ENCODE measurements around the gene GDF2. TPM values are rescaled to one million over a fixed set of nuclear protein-coding genes. Genes with fewer than 3 reads are reported as not detected.

GDF2 gene
- total RNA-seq, 1 experiment from 2014 or later: not detected

DNA sequence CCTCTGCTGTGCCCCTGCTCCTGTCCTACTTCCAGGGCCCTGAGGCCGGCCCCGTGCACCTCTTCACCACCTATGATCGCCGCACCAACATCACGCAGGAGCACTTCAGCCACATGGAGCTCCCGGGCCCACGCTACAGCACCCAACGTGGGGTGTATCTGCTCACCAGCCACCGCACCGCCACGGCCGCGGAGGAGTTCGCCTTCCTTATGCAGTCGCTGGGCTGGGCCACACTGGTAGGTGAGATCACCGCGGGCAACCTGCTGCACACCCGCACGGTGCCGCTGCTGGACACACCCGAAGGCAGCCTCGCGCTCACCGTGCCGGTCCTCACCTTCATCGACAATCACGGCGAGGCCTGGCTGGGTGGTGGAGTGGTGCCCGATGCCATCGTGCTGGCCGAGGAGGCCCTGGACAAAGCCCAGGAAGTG lies 27.7 kb downstream of the GDF2 start:
- intact Hi-C loops (cut with micrococcal nuclease; ENCODE audit: unreplicated experiment): no loop called here
- H3K9me3 ChIP-seq (ENCODE audit: low read depth, low read length, poor library complexity, severe bottlenecking): no peaks in the 10 kb centered on the region
- no peak for DNase-seq (ENCODE audit: low spot score)
- H3K27ac ChIP-seq (ENCODE audit: low read depth, low read length, poor library complexity, severe bottlenecking): no peak overlapping the region
- BruUV-seq (replicated peaks): no TSS peak
- no peaks in the 10 kb centered on the region for H3K36me3 ChIP-seq (ENCODE audit: insufficient read depth, low read length, poor library complexity, severe bottlenecking)
- H3K27me3 ChIP-seq (replicated peaks; ENCODE audit: insufficient read depth, low read depth, low read length, poor library complexity): no peaks in the 10 kb centered on the region
- ChIA-PET POLR2A (ENCODE audit: low non-redundant PET) (no interaction called here), CTCF (no interaction called here)
- no peak overlapping the region for H3K4me3 ChIP-seq (ENCODE audit: low read depth, low read length, poor library complexity, severe bottlenecking)
- no peaks in the 10 kb centered on the region for H3K4me1 ChIP-seq (ENCODE audit: insufficient read depth, low read length, poor library complexity, severe bottlenecking)
- no peak for TF ChIP-seq CTCF (conservative IDR thresholded peaks at IDR 0.05; ENCODE audit: low read depth, low read length)
- no peak for TF ChIP-seq EZH2 (IDR thresholded peaks at IDR 0.05; ENCODE audit: borderline replicate concordance, low read depth, low read length, poor library complexity, severe bottlenecking)

GRCh38 chr10:47350671-47351640 lies 28.7 kb downstream of the GDF2 start:
- H3K4me1 ChIP-seq (ENCODE audit: insufficient read depth, low read length, poor library complexity, severe bottlenecking): no peaks in the 10 kb centered on the region
- no TSS peak for BruUV-seq (replicated peaks)
- intact Hi-C loops (cut with micrococcal nuclease; ENCODE audit: unreplicated experiment): no loop called here
- H3K27ac ChIP-seq (ENCODE audit: low read depth, low read length, poor library complexity, severe bottlenecking): no peak overlapping the region
- TF ChIP-seq EZH2 (IDR thresholded peaks at IDR 0.05; ENCODE audit: borderline replicate concordance, low read depth, low read length, poor library complexity, severe bottlenecking) (no peak), CTCF (conservative IDR thresholded peaks at IDR 0.05; ENCODE audit: low read depth, low read length) (no peak)
- no peak overlapping the region for H3K4me3 ChIP-seq (ENCODE audit: low read depth, low read length, poor library complexity, severe bottlenecking)
- no peaks in the 10 kb centered on the region for H3K9me3 ChIP-seq (ENCODE audit: low read depth, low read length, poor library complexity, severe bottlenecking)
- no peak for DNase-seq (ENCODE audit: low spot score)
- ChIA-PET CTCF (no interaction called here), POLR2A (ENCODE audit: low non-redundant PET) (no interaction called here)
- no peaks in the 10 kb centered on the region for H3K36me3 ChIP-seq (ENCODE audit: insufficient read depth, low read length, poor library complexity, severe bottlenecking)
- no peaks in the 10 kb centered on the region for H3K27me3 ChIP-seq (replicated peaks; ENCODE audit: insufficient read depth, low read depth, low read length, poor library complexity)

DNA sequence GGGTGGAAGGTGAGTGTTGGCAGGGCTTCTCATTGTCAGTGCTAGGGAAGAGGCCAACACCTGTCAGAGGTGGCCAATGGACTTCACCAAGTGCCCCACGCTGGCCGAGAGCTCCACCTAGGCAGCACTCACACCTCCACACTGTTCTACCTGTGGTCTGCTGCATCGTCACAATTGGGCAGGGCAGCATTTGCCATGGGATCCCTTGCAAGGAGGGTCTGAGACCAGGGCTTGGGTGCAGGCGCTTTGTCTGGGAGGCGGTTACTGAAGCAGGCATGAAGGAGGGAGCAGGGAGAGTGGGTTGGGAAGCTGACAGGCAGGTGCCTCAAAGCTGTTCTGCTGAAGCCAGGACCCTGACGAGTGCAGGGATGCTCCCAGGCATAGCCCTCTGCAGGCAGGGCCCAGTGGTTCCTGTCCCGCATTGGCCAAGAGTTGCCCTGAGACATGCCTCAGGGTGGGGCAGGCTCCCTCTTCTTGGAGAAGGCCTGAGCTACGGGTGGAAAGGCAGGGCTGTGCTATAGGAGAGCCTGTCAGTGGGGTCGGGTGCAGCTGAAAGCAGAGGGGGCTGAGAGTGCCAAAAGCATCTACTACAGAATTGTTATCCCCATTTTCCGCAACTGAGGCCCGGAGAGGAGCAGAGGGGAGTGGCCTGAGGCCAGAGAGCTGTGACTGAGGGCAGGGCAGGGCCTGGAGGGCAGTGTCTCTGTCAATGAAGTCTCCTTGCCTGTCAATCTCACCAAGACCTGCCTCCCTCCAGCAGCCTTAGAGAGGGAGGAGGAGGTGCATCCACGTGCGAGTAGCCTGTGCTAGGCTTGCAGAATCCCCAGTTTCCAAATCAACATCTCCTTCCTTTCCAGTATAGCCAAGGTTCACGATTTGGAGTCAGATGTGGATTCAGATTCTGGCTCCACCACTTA lies 29.9 kb downstream of the GDF2 start:
- Histone ChIP-seq H3K27ac (ENCODE audit: low read depth, low read length, poor library complexity, severe bottlenecking) (no peak overlapping the region), H3K4me1 (ENCODE audit: insufficient read depth, low read length, poor library complexity, severe bottlenecking) (no peaks in the 10 kb centered on the region), H3K9me3 (ENCODE audit: low read depth, low read length, poor library complexity, severe bottlenecking) (no peaks in the 10 kb centered on the region), H3K36me3 (ENCODE audit: insufficient read depth, low read length, poor library complexity, severe bottlenecking) (no peaks in the 10 kb centered on the region), H3K4me3 (ENCODE audit: low read depth, low read length, poor library complexity, severe bottlenecking) (no peak overlapping the region), H3K27me3 (replicated peaks; ENCODE audit: insufficient read depth, low read depth, low read length, poor library complexity) (no peaks in the 10 kb centered on the region)
- TF ChIP-seq EZH2 (IDR thresholded peaks at IDR 0.05; ENCODE audit: borderline replicate concordance, low read depth, low read length, poor library complexity, severe bottlenecking) (no peak), CTCF (conservative IDR thresholded peaks at IDR 0.05; ENCODE audit: low read depth, low read length) (no peak)
- CTCF ChIA-PET: no interaction called here
- DNase-seq (ENCODE audit: low spot score): no peak
- BruUV-seq (replicated peaks): no TSS peak
- POLR2A ChIA-PET (ENCODE audit: low non-redundant PET): no interaction called here
- intact Hi-C loops (cut with micrococcal nuclease; ENCODE audit: unreplicated experiment): no loop called here
